ENCODE results near the gene WNT5B. TPM values are rescaled to one million over a fixed set of nuclear protein-coding genes. Genes with fewer than 3 reads are reported as not detected.

WNT5B gene
- total and polyA plus RNA-seq, 9 of the 15 experiments (the other 6 are each of a cell fraction or from before 2014, with no cell fraction given), result 0.42 to 16.8 (median 5.4) TPM

- no peak for TF ChIP-seq ZKSCAN3 (CRISPR knock-in tag; IDR thresholded peaks at IDR 0.05)
- no peak for TF ChIP-seq TAF9B (IDR thresholded peaks at IDR 0.05; ENCODE audit: partially characterized antibody)
- no peak for TF ChIP-seq HNRNPH1 (optimal IDR thresholded peaks at IDR 0.05; ENCODE audit: low read depth, low read length)
- TF ChIP-seq ATF7 (IDR thresholded peaks at IDR 0.05), result no peak
- no peak for TF ChIP-seq POU5F1 (IDR thresholded peaks at IDR 0.05; ENCODE audit: borderline replicate concordance, low read depth, low read length, partially characterized antibody)
- no peak for TF ChIP-seq CAMTA2 (CRISPR knock-in tag; conservative IDR thresholded peaks at IDR 0.05)
- no peak for TF ChIP-seq UBTF (IDR thresholded peaks at IDR 0.05; ENCODE audit: borderline replicate concordance in 1 of 2, low read depth in 2 of 2, low read length in 2 of 2)
- no peak for TF ChIP-seq ZNF140 (CRISPR knock-in tag; IDR thresholded peaks at IDR 0.05)
- TF ChIP-seq ZNF124 (CRISPR knock-in tag; IDR thresholded peaks at IDR 0.05), result no peak
- no peak for TF ChIP-seq JUND (IDR thresholded peaks at IDR 0.05; ENCODE audit: borderline replicate concordance, low read depth, low read length)
- 0 out of 3 replicates have a peak, but pooled peaks have one; percentile 10 for TF ChIP-seq JUND (tag; IDR thresholded peaks at IDR 0.05; ENCODE audit: borderline replicate concordance, low read depth, low read length)
- peak; percentile 26 for TF ChIP-seq SAP30 (IDR thresholded peaks at IDR 0.05; ENCODE audit: borderline replicate concordance, insufficient read depth, low read depth, low read length, poor library complexity, severe bottlenecking)
- TF ChIP-seq ZNF316 (IDR thresholded peaks at IDR 0.05), result no peak
- no peak for TF ChIP-seq ARHGAP35 (IDR thresholded peaks at IDR 0.05; ENCODE audit: partially characterized antibody)
- no peak for TF ChIP-seq FOS (IDR thresholded peaks at IDR 0.05; ENCODE audit: extremely low read depth, insufficient read length)
- no peak for TF ChIP-seq ELF1 (tag; IDR thresholded peaks at IDR 0.05)
- TF ChIP-seq ZNF77 (CRISPR knock-in tag; IDR thresholded peaks at IDR 0.05), result no peak
- no peak for TF ChIP-seq ZNF717 (CRISPR knock-in tag; IDR thresholded peaks at IDR 0.05)
- TF ChIP-seq ZBTB1 (CRISPR knock-in tag; IDR thresholded peaks at IDR 0.05; ENCODE audit: borderline replicate concordance, low read depth), result no peak
- TF ChIP-seq THAP7 (CRISPR knock-in tag; IDR thresholded peaks at IDR 0.05), result no peak
- TF ChIP-seq MED1 (CRISPR knock-in tag; IDR thresholded peaks at IDR 0.05; ENCODE audit: borderline replicate concordance), result no peak
- no peak for TF ChIP-seq SRSF9 (IDR thresholded peaks at IDR 0.05; ENCODE audit: borderline replicate concordance, low read depth, low read length)
- no peak for TF ChIP-seq PPARD (CRISPR knock-in tag; IDR thresholded peaks at IDR 0.05)
- no peak for TF ChIP-seq BCL6 (CRISPR knock-in tag; IDR thresholded peaks at IDR 0.05)
- TF ChIP-seq NR4A1 (CRISPR knock-in tag; IDR thresholded peaks at IDR 0.05), result no peak
- no peak for TF ChIP-seq NR4A1 (tag; IDR thresholded peaks at IDR 0.05)
- TF ChIP-seq ATF4 (CRISPR knock-in tag; IDR thresholded peaks at IDR 0.05), result no peak
- no peak for TF ChIP-seq SAFB2 (IDR thresholded peaks at IDR 0.05; ENCODE audit: borderline replicate concordance, low read depth, low read length, severe bottlenecking)
- TF ChIP-seq HDAC3 (IDR thresholded peaks at IDR 0.05; ENCODE audit: borderline replicate concordance, partially characterized antibody), result no peak
These were observed 33.9 kb upstream of the WNT5B start (continued) for GRCh38 chr12:1595026-1595561.

Measured in K562 (cell line).